GM23338 (cell line): Measurements from ENCODE around the gene ZBTB20. TPM values are rescaled to one million over a fixed set of nuclear protein-coding genes. Genes with fewer than 3 reads are reported as not detected.

Source experiments
- ATAC-seq: fragments of 200-7000 bp; cut with Tn5 transposase; 3 replicates; pipeline ENCODE4 v1.9.1; 2020
- DNase-seq: peaks from one replicate; pipeline ENCODE4 v3.0.0-alpha.2; 2015; ENCODE audit warnings: low spot score
- H2AFZ ChIP-seq: fragments of 200-600 bp; sonication (generic); 2 replicates; pipeline ENCODE4 v1.8.0; 2016; ENCODE audit warnings: antibody characterized with exemption, mild to moderate bottlenecking, moderate library complexity
- H3F3A ChIP-seq: fragments of 200-600 bp; sonication (generic); replicated peaks from 2 replicates; pipeline ENCODE4 v1.8.0; 2017; ENCODE audit warnings: antibody characterized with exemption, mixed run types, low read depth
- H3K27ac ChIP-seq: fragments of 200-600 bp; sonication (generic); 2 replicates; pipeline ENCODE4 v1.6.1; 2016; ENCODE audit warnings: low read depth
- H3K27me3 ChIP-seq: fragments of 200-600 bp; sonication (generic); 2 replicates; pipeline ENCODE4 v1.8.0; 2016; ENCODE audit warnings: mild to moderate bottlenecking, mixed run types, moderate library complexity; ENCODE audit not compliant: insufficient read depth
- H3K36me3 ChIP-seq: fragments of 200-600 bp; sonication (generic); 2 replicates; pipeline ENCODE4 v1.8.0; 2016; ENCODE audit warnings: mild to moderate bottlenecking; ENCODE audit not compliant: insufficient read depth
- H3K4me1 ChIP-seq: fragments of 200-600 bp; sonication (generic); 2 replicates; pipeline ENCODE4 v1.8.0; 2016; ENCODE audit warnings: mild to moderate bottlenecking, moderate library complexity; ENCODE audit not compliant: insufficient read depth
- H3K4me2 ChIP-seq: fragments of 200-600 bp; sonication (generic); 2 replicates; pipeline ENCODE4 v1.7.1; 2017; ENCODE audit warnings: mixed run types
- H3K4me3 ChIP-seq: fragments of 200-600 bp; sonication (generic); 2 replicates; pipeline ENCODE4 v1.6.1; 2016; ENCODE audit warnings: mixed run types
- H3K79me2 ChIP-seq: fragments of 200-600 bp; sonication (generic); replicated peaks from 2 replicates; pipeline ENCODE4 v1.8.0; 2017; ENCODE audit warnings: mild to moderate bottlenecking; ENCODE audit not compliant: insufficient read depth
- H3K9me2 ChIP-seq: fragments of 200-600 bp; sonication (generic); 2 replicates; pipeline ENCODE4 v1.8.0; 2017; ENCODE audit not compliant: insufficient read depth
- H4K20me1 ChIP-seq: fragments of 200-600 bp; sonication (generic); replicated peaks from 2 replicates; pipeline ENCODE4 v1.8.0; 2017; ENCODE audit warnings: mild to moderate bottlenecking; ENCODE audit not compliant: insufficient read depth
- H3K27ac Mint-ChIP-seq: 2 replicates; pipeline ENCODE4 v1.8.0; 2020; ENCODE audit warnings: inconsistent platforms, mild to moderate bottlenecking, moderate library complexity, mixed read lengths
- H3K27me3 Mint-ChIP-seq: 3 replicates; pipeline ENCODE4 v1.8.0; 2022; ENCODE audit warnings: low read depth, mild to moderate bottlenecking, moderate library complexity, mixed read lengths, inconsistent platforms; ENCODE audit not compliant: insufficient read depth, poor library complexity
- H3K36me3 Mint-ChIP-seq: 3 replicates; pipeline ENCODE4 v1.8.0; 2021; ENCODE audit warnings: low read depth, mild to moderate bottlenecking, inconsistent platforms, moderate library complexity, mixed read lengths
- H3K4me1 Mint-ChIP-seq: 3 replicates; pipeline ENCODE4 v1.8.0; 2020; ENCODE audit warnings: mild to moderate bottlenecking, inconsistent platforms, mixed read lengths
- H3K4me3 Mint-ChIP-seq: 3 replicates; pipeline ENCODE4 v1.8.0; 2021; ENCODE audit warnings: moderate library complexity, mild to moderate bottlenecking, inconsistent platforms, mixed read lengths
- H3K9me3 Mint-ChIP-seq: 3 replicates; pipeline ENCODE4 v1.8.0; 2020; ENCODE audit warnings: moderate library complexity, mild to moderate bottlenecking, inconsistent platforms, mixed read lengths
- CREB1 ChIP-seq: fragments of 250-450 bp; sonication (Bioruptor Pico); IDR thresholded peaks from 2 replicates; pipeline ENCODE4 v1.5.0; 2020; ENCODE audit warnings: low read depth, mild to moderate bottlenecking, moderate library complexity
- CTCF ChIP-seq, 2 experiments: fragments of 200-600 bp in 1 of 2; sonication (generic) in 1 of 2; conservative IDR thresholded peaks; 2 replicates each; pipeline versions ENCODE4 v1.5.1 to v1.6.1; 2016 to 2017; ENCODE audit warnings: antibody characterized with exemption in 2 of 2, low read depth in 2 of 2, mild to moderate bottlenecking in 2 of 2, moderate library complexity in 1 of 2
- EZH2phosphoT487 ChIP-seq: fragments of 200-600 bp; sonication (generic); IDR thresholded peaks from one replicate; pipeline ENCODE4 v1.8.1; 2018; ENCODE audit warnings: antibody characterized with exemption; ENCODE audit not compliant: unreplicated experiment
- JUNB ChIP-seq: IDR thresholded peaks from one replicate; pipeline ENCODE4 v1.6.1; 2016; ENCODE audit warnings: antibody characterized with exemption; ENCODE audit not compliant: unreplicated experiment
- REST ChIP-seq: IDR thresholded peaks from one replicate; pipeline ENCODE4 v1.6.1; 2018; ENCODE audit warnings: antibody characterized with exemption; ENCODE audit not compliant: unreplicated experiment
- STAT1 ChIP-seq: IDR thresholded peaks from one replicate; pipeline ENCODE4 v1.6.1; 2016; ENCODE audit warnings: antibody characterized with exemption; ENCODE audit not compliant: unreplicated experiment
- ZNF331 ChIP-seq: fragments of 250-450 bp; sonication (Bioruptor Pico); IDR thresholded peaks from 2 replicates; pipeline ENCODE4 v1.5.0; 2020; ENCODE audit warnings: low read depth, mild to moderate bottlenecking, moderate library complexity
- ZNF462 ChIP-seq: fragments of 250-450 bp; sonication (Bioruptor Pico); IDR thresholded peaks from 2 replicates; pipeline ENCODE4 v1.5.0; 2020; ENCODE audit warnings: mild to moderate bottlenecking, moderate library complexity
- polyA plus RNA-seq: library from polyadenylated mRNA; unstranded; fragments of >200 nt; fragmentation: Nextera tagmentation; extraction: Ambion mirVana; gene quantifications from 2 replicates; pipeline ENCODE4 v1.2.1, GENCODE V29; 2016
- total RNA-seq: library from RNA; depleted of rRNA; stranded (reverse); fragments of >200 nt; shearing (Covaris generic); gene quantifications from 2 replicates; pipeline ENCODE4 v1.2.3, GENCODE V29; 2014

The ZBTB20 gene
- total and polyA plus RNA-seq, 2 experiments from 2014 or later = 2.0 to 3.3 TPM

- peaks cover 3% of the 10 kb centered on the region for H3K4me1 Mint-ChIP-seq
- H2AFZ ChIP-seq = no peak overlapping the region
- no peak overlapping the region for H3K27ac ChIP-seq
- H3K27me3 ChIP-seq = no peaks in the 10 kb centered on the region
- H3K27me3 Mint-ChIP-seq = no peaks in the 10 kb centered on the region
- no peak for DNase-seq
- H3K27ac Mint-ChIP-seq = no peak overlapping the region
- no peak overlapping the region for H3K4me3 Mint-ChIP-seq
- ATAC-seq = no peak
- H3K9me3 Mint-ChIP-seq = no peaks in the 10 kb centered on the region
- H3K36me3 Mint-ChIP-seq = no peaks in the 10 kb centered on the region
- H3K4me3 ChIP-seq = no peak overlapping the region
- no peaks in the 10 kb centered on the region for H4K20me1 ChIP-seq
- TF ChIP-seq STAT1 = no peak
- TF ChIP-seq CREB1 (CRISPR knock-in tag) = no peak
- no peak for TF ChIP-seq CTCF (conservative IDR thresholded peaks at IDR 0.05; ENCODE audit: low read depth in 2 of 2)
- no peak for TF ChIP-seq EZH2phosphoT487
- TF ChIP-seq JUNB = no peak
- no peak for TF ChIP-seq ZNF462 (CRISPR knock-in tag)
- no peak for TF ChIP-seq REST
- no peak for TF ChIP-seq ZNF331
- no peaks in the 10 kb centered on the region for H3K9me2 ChIP-seq
- no peak overlapping the region for H3K4me2 ChIP-seq
- H3K36me3 ChIP-seq = no peaks in the 10 kb centered on the region
- no peaks in the 10 kb centered on the region for H3K79me2 ChIP-seq
- no peaks in the 10 kb centered on the region for H3K4me1 ChIP-seq
- H3F3A ChIP-seq = no peaks in the 10 kb centered on the region
Observed at GRCh38 chr3:115081444-115081843, 65.6 kb downstream of the ZBTB20 start.
